ENCODE results near the gene CRTC1.

DNA sequence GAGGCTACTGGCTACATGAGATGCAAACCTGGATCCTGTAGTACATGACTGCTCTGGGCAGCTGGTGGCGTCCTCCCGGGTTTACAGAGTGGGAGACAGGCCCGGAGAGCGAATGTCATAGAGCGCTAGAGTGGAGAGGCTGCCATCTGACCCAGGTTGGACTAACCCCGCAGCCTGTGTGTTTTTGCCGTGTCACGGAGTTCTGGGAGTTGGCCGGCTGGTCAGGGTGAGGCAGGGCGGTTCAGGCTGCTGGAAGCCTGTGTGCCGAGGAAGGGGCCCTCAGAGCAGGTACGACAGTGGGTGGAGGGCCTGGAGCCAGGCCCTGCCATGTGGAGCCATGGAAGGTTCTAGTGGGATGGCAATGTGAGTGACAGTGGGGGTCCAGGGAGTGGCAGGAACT is 12.5 kb downstream of the CRTC1 start:
- TF ChIP-seq MAFG (tag; conservative IDR thresholded peaks at IDR 0.05) (peak; percentile 54; the same call in 1 of the 2 replicates), SRSF1 (IDR thresholded peaks at IDR 0.05; ENCODE audit: low read depth, low read length) (no peak), POLR2A (conservative IDR thresholded peaks at IDR 0.05) (no peak), CTCF (IDR thresholded peaks at IDR 0.05 in 2 of 3, conservative IDR thresholded peaks at IDR 0.05 in 1 of 3; ENCODE audit: insufficient read depth in 2 of 3, low read depth in 1 of 3, low read length in 3 of 3) (peak; percentile 7 to 27 (median 21); a peak in 2 of 6 replicates), JUNB (CRISPR knock-in tag; conservative IDR thresholded peaks at IDR 0.05) (no peak), KLF1 (tag; IDR thresholded peaks at IDR 0.05) (no peak)

Measured in K562 (cell line).